Right lobe of liver (tissue), 6 donors: ENCODE data around the gene SPATA25. TPM values are rescaled to one million over a fixed set of nuclear protein-coding genes. Genes with fewer than 3 reads are reported as not detected.
"Not testable (repeated sequence)": the region's sequence is repeated elsewhere in the genome, so short reads cannot be mapped to it uniquely, and the experiment has no call there.

Source experiments
- ATAC-seq, 4 donors: fragments of 200-7000 bp; cut with Tn5 transposase; one replicate each; pipeline ENCODE4 v1.9.1; 2020; ENCODE audit warnings: mild to moderate bottlenecking in 4 of 4, moderate library complexity in 4 of 4
- DNase-seq, 3 donors: peaks; one replicate each; pipeline ENCODE4 v3.0.0-alpha.2; 2020
- H3K27ac ChIP-seq, 3 donors: fragments of 200-600 bp; one replicate each; pipeline ENCODE4 v1.8.0; 2022
- H3K27me3 ChIP-seq, 2 donors: fragments of 200-600 bp; one replicate each; pipeline ENCODE4 v1.8.0; 2022
- H3K36me3 ChIP-seq, 4 donors: fragments of 200-600 bp; sonication (generic) in 1 of 4; one replicate each; pipeline versions ENCODE4 v1.5.1 to v1.8.0; 2017 to 2022; ENCODE audit warnings: control low read depth in 1 of 4
- H3K4me1 ChIP-seq, 4 donors: fragments of 200-600 bp; sonication (generic) in 1 of 4; one replicate each; pipeline versions ENCODE4 v1.5.1 to v1.8.0; 2017 to 2022; ENCODE audit warnings: control low read depth in 1 of 4
- H3K4me3 ChIP-seq, 3 donors: fragments of 200-600 bp; one replicate each; pipeline ENCODE4 v1.8.0; 2022
- H3K9me3 ChIP-seq, 4 donors: fragments of 200-600 bp; sonication (generic) in 1 of 4; one replicate each; pipeline versions ENCODE4 v1.5.1 to v1.8.0; 2017 to 2022; ENCODE audit warnings: control low read depth in 1 of 4
- CTCF ChIP-seq, 4 donors: fragments of 200-600 bp in 3 of 4; fragments of 450-650 bp in 1 of 4; IDR thresholded peaks; one replicate each; pipeline versions ENCODE4 v1.5.1 to v1.8.0; 2016 to 2022; ENCODE audit warnings: antibody characterized with exemption in 4 of 4, mild to moderate bottlenecking in 2 of 4
- POLR2A ChIP-seq: fragments of 450-650 bp; IDR thresholded peaks from one replicate; pipeline ENCODE4 v1.6.1; 2017; ENCODE audit warnings: antibody characterized with exemption, mild to moderate bottlenecking
- WGBS: methylation state at CpG from one replicate; pipeline ENCODE4 v1.1.6; 2018; ENCODE audit warnings: low coverage, low lambda C conversion rate; ENCODE audit not compliant: insufficient coverage; ENCODE audit errors: missing lambda C conversion rate; 5-methylcytosine and 5-hydroxymethylcytosine counted together
- intact Hi-C, 2 donors: fragments of 100-400 bp; cut with DNase I; formaldehyde crosslinking; loops; one replicate each; pipeline versions ENCODE4 v1.11.2 to v1.14.1; 2022
- total RNA-seq, 6 experiments: library from RNA; depleted of rRNA in 2 of 6; stranded (reverse); fragments of >200 nt in 2 of 6; fragmentation: NEBNext Ultra II Directional in 3 of 6; extraction: Animal tissue kit (Norgen Biotek cat#: 25700) in 3 of 6; gene quantifications; one replicate each; pipeline versions ENCODE4 v1.1.0 to v1.2.4, GENCODE V29; 2016 to 2023
- donor health status: DM: no; HTN: yes; CAD: no.
- donor health status: DM: no; HTN: no; CAD: no.
- donor health status: DM: no; HTN: no; CAD: no.
- donor health status: DM: no; HTN: yes; CAD: no.
- donor health status: DM: no; HTN: yes; CAD: no.

The SPATA25 gene
- total RNA-seq, 6 experiments from 2014 or later: 0.50 to 3.2 (median 2.0) TPM

GRCh38 chr20:45880988-45881788 lies 6.2 kb downstream of the SPATA25 start, which contains the start of gene ZSWIM1:
Gene ZSWIM1, plus strand, starts transcription at chr20:45881227. Its CDS starts 1,366 bp downstream, at chr20:45882593.
- intact Hi-C loops: loop anchor here in 1 of 2 donors (10.0 kb wide), 1 partner anchor 84 kb away; no protein-coding TSS in a partner anchor
- ATAC-seq (peak; percentile 98 to 100 (median 99)), DNase-seq (peak; percentile 98 to 99 (median 99))
- 1% methylated on average over 21 of the region's 23 CpGs for WGBS
- H3K27ac ChIP-seq: peak within 1 kb of the TSS; percentile 16 to 68 (median 64)
- H3K36me3 ChIP-seq: peaks cover 0 to 23% (median 0%) of the 10 kb centered on the region in 4 donors
- no peaks in the 10 kb centered on the region for H3K9me3 ChIP-seq
- no peak for TF ChIP-seq CTCF (IDR thresholded peaks at IDR 0.05)
- peak; percentile 53 for TF ChIP-seq POLR2A
- peaks cover 0 to 12% (median 4%) of the 10 kb centered on the region in 4 donors for H3K4me1 ChIP-seq
- H3K4me3 ChIP-seq: peak within 1 kb of the TSS; percentile 51 to 68 (median 68)
- no peaks in the 10 kb centered on the region for H3K27me3 ChIP-seq

- H3K36me3 ChIP-seq: peaks cover 0 to 18% (median 0%) of the 10 kb centered on the region in 4 donors
- DNase-seq (no peak), ATAC-seq (no peak)
- H3K4me1 ChIP-seq: peaks cover 0 to 12% (median 4%) of the 10 kb centered on the region in 4 donors
- WGBS: no CpG with 5 or more reads among the region's 13 CpGs
- intact Hi-C loops: no loop called here
- TF ChIP-seq CTCF (IDR thresholded peaks at IDR 0.05): no peak
- no peaks in the 10 kb centered on the region for H3K9me3 ChIP-seq
- H3K27me3 ChIP-seq: no peaks in the 10 kb centered on the region
- no peak overlapping the region for H3K27ac ChIP-seq
- no peak overlapping the region for H3K4me3 ChIP-seq
Measured at GRCh38 chr20:45878076-45878761, 9.2 kb downstream of the SPATA25 start.

- intact Hi-C loops: no loop called here
- no peaks in the 10 kb centered on the region for H3K4me1 ChIP-seq
- 57% methylated on average over 4 of the region's 4 CpGs for WGBS
- no peak overlapping the region for H3K4me3 ChIP-seq
- no peak overlapping the region for H3K27ac ChIP-seq
- TF ChIP-seq CTCF (IDR thresholded peaks at IDR 0.05): no peak
- no peak for TF ChIP-seq POLR2A
- H3K36me3 ChIP-seq: peaks cover 0 to 17% (median 0%) of the 10 kb centered on the region in 4 donors
- ATAC-seq (no peak), DNase-seq (no peak)
- no peaks in the 10 kb centered on the region for H3K27me3 ChIP-seq
- H3K9me3 ChIP-seq: no peaks in the 10 kb centered on the region
Measured at GRCh38 chr20:45874576-45874975, 12.8 kb downstream of the SPATA25 start.

GRCh38 chr20:45874104-45874481 lies 13.3 kb downstream of the SPATA25 start:
- DNase-seq, intact Hi-C loops, ATAC-seq, H3K27me3 ChIP-seq, H3K27ac ChIP-seq, H3K9me3 ChIP-seq, H3K4me3 ChIP-seq, H3K4me1 ChIP-seq: not testable (repeated sequence)
- peaks cover 0 to 17% (median 0%) of the 10 kb centered on the region in 4 donors for H3K36me3 ChIP-seq
- WGBS: 96% methylated on average over 10 of the region's 10 CpGs
